ENCODE results near the gene IHH.

Gene IHH

DNA sequence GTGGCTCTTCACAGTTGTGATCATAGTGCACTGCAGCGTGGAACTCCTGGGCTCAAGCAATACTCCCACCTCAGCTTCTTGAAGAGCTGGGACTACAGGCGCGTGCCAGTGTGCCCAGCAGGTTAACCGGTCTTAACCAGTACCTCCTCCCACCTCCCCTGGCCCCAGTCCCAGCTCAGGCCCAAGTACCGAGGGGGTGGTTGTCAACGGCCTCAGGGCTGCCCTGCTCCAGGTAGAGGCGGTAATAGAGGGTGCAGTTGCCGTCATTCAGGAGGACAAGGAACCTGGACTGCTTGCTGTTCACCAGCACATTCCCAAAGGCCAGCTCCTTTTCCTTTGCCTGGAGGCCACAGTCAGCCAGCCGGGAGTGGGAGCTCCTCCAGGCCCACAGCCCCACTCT, 39.1 kb downstream of the IHH start:
- Mint-ChIP-seq H3K4me1 (no peaks in the 10 kb centered on the region), H3K27ac (no peak overlapping the region), H3K36me3 (no peaks in the 10 kb centered on the region), H3K9me3 (no peaks in the 10 kb centered on the region), H3K4me3 (no peak overlapping the region)
- DNase-seq (ENCODE audit: low spot score in 2 of 2) (no peak), ATAC-seq (no peak)

GRCh38 chr2:219020604-219021365, 39.9 kb downstream of the IHH start:
- Mint-ChIP-seq H3K27ac (no peak overlapping the region), H3K4me3 (no peak overlapping the region), H3K4me1 (no peaks in the 10 kb centered on the region), H3K36me3 (no peaks in the 10 kb centered on the region), H3K9me3 (no peaks in the 10 kb centered on the region)
- ATAC-seq (no peak), DNase-seq (ENCODE audit: low spot score in 2 of 2) (no peak)

- DNase-seq (ENCODE audit: low spot score in 2 of 2): no peak
- no peaks in the 10 kb centered on the region for H3K9me3 Mint-ChIP-seq
- no peaks in the 10 kb centered on the region for H3K4me1 Mint-ChIP-seq
- H3K27ac Mint-ChIP-seq: no peak overlapping the region
- ATAC-seq: no peak
- no peaks in the 10 kb centered on the region for H3K36me3 Mint-ChIP-seq
- H3K4me3 Mint-ChIP-seq: no peak overlapping the region
Observed at GRCh38 chr2:219019436-219019835, 41.3 kb downstream of the IHH start.

- H3K4me1 Mint-ChIP-seq: no peaks in the 10 kb centered on the region
- no peaks in the 10 kb centered on the region for H3K9me3 Mint-ChIP-seq
- no peak for DNase-seq (ENCODE audit: low spot score in 2 of 2)
- no peak overlapping the region for H3K27ac Mint-ChIP-seq
- H3K4me3 Mint-ChIP-seq: no peak overlapping the region
- ATAC-seq: no peak
- no peaks in the 10 kb centered on the region for H3K36me3 Mint-ChIP-seq
Observed at GRCh38 chr2:219018726-219019125, 42.0 kb downstream of the IHH start.

- Mint-ChIP-seq H3K9me3 (no peaks in the 10 kb centered on the region), H3K27ac (no peak overlapping the region), H3K36me3 (no peaks in the 10 kb centered on the region), H3K4me1 (no peaks in the 10 kb centered on the region), H3K4me3 (no peak overlapping the region)
- ATAC-seq (no peak), DNase-seq (ENCODE audit: low spot score in 2 of 2) (no peak)
Observed at GRCh38 chr2:219018286-219018685, 42.4 kb downstream of the IHH start.

GRCh38 chr2:219017201-219017931, 43.4 kb downstream of the IHH start:
- DNase-seq (ENCODE audit: low spot score in 2 of 2) (no peak), ATAC-seq (no peak)
- no peaks in the 10 kb centered on the region for H3K9me3 Mint-ChIP-seq
- H3K36me3 Mint-ChIP-seq: no peaks in the 10 kb centered on the region
- no peaks in the 10 kb centered on the region for H3K4me1 Mint-ChIP-seq
- H3K27ac Mint-ChIP-seq: no peak overlapping the region
- H3K4me3 Mint-ChIP-seq: no peak overlapping the region

GRCh38 chr2:219016721-219017120, 44.0 kb downstream of the IHH start:
- Mint-ChIP-seq H3K27ac (no peak overlapping the region), H3K36me3 (no peaks in the 10 kb centered on the region), H3K4me3 (no peak overlapping the region), H3K9me3 (no peaks in the 10 kb centered on the region), H3K4me1 (no peaks in the 10 kb centered on the region)
- ATAC-seq: no peak
- no peak for DNase-seq (ENCODE audit: low spot score in 2 of 2)

GRCh38 chr2:219010873-219011272, 49.8 kb downstream of the IHH start:
- no peak overlapping the region for H3K4me3 Mint-ChIP-seq
- DNase-seq (ENCODE audit: low spot score in 2 of 2) (no peak), ATAC-seq (no peak)
- no peak overlapping the region for H3K27ac Mint-ChIP-seq
- no peaks in the 10 kb centered on the region for H3K4me1 Mint-ChIP-seq
- H3K36me3 Mint-ChIP-seq: no peaks in the 10 kb centered on the region
- H3K9me3 Mint-ChIP-seq: no peaks in the 10 kb centered on the region

DNA sequence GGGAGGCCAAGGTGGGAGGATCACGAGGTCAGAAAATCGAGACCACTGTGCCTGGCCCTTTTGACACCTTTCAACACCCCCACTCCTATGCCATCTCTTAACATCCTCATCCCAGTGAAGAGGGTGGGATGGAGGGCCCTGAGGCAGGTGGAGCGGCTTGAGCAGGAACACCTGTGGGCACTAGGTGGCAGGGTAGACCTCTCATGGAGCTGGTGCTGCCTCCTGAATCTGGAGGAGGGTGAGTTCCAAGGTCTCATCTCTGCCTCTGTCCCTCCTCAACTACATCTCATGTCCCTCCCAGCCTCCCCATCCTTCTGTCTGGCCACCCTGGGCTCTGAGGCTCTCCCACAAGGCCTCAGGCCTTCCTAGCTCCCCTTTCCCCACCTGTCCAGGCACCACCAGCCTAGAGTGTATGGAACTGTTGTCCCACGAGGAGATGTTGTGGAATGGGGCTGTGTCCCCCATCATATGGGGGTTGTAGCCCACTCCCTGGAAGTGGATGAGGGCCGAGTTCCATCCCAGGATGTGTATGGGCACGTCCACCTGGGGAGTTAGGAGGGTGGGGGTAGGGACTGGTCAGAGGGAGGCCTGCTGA, 50.5 kb downstream of the IHH start:
- no peaks in the 10 kb centered on the region for H3K9me3 Mint-ChIP-seq
- DNase-seq (ENCODE audit: low spot score in 2 of 2) (no peak), ATAC-seq (peak; percentile 60)
- no peaks in the 10 kb centered on the region for H3K36me3 Mint-ChIP-seq
- no peak overlapping the region for H3K4me3 Mint-ChIP-seq
- no peaks in the 10 kb centered on the region for H3K4me1 Mint-ChIP-seq
- no peak overlapping the region for H3K27ac Mint-ChIP-seq

- no peak for DNase-seq (ENCODE audit: low spot score in 2 of 2)
- Mint-ChIP-seq H3K9me3 (no peaks in the 10 kb centered on the region), H3K4me3 (no peak overlapping the region), H3K36me3 (no peaks in the 10 kb centered on the region), H3K4me1 (no peaks in the 10 kb centered on the region), H3K27ac (no peak overlapping the region)
- no peak for ATAC-seq
Observed at GRCh38 chr2:219009294-219009693, 51.4 kb downstream of the IHH start.
